ENCODE results near the gene E2F6.

DNA sequence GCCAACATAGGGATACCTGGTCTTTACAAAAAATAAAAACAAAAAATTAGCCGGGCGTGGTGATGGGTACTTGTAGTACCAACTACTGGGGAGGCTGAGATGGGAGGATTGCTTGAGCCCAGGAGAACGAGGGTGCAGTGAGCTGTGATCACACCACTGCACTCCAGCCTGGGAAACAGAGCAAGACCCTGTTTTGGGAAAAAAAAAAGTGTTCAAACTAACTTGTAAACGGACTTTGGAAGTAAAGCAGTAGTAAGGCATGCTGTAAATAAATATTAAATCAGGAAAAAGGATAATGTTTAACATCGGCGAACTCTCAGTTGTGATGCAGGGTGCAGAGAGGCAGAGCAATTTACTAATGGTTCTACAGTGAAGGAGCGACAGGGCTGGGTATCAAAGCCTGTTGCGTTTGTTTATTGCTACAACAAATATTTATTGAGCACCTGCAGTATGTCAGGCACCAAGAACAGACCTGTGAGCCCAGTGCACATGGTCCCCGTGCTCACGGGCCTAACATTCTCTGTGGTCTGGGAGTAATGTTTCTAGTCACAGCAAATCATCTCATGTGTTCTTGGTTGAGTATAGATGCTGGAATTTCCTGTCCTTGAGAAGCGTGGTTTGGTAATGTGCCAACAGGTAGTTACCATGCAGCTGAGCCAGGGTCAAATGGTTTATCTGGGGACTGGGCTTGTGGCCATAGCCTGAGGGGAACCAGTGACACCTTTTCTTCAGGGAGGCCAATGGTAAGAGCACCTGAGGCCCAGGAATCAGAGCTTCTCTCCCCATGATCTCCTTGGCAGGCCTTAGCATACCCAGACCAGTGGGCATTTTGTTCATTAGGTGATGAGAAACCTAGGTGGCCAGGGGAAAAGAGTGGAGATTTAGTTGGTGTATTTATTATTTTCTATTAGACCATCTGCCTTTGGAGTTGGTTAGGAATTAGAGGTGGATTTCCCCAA, 40.0 kb upstream of the E2F6 start:
- TF ChIP-seq, protein P1, sequence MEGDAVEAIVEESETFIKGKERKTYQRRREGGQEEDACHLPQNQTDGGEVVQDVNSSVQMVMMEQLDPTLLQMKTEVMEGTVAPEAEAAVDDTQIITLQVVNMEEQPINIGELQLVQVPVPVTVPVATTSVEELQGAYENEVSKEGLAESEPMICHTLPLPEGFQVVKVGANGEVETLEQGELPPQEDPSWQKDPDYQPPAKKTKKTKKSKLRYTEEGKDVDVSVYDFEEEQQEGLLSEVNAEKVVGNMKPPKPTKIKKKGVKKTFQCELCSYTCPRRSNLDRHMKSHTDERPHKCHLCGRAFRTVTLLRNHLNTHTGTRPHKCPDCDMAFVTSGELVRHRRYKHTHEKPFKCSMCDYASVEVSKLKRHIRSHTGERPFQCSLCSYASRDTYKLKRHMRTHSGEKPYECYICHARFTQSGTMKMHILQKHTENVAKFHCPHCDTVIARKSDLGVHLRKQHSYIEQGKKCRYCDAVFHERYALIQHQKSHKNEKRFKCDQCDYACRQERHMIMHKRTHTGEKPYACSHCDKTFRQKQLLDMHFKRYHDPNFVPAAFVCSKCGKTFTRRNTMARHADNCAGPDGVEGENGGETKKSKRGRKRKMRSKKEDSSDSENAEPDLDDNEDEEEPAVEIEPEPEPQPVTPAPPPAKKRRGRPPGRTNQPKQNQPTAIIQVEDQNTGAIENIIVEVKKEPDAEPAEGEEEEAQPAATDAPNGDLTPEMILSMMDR (conservative IDR thresholded peaks at IDR 0.05; ENCODE audit: low read depth, low read length), result no peak
- TF ChIP-seq RCOR1 (IDR thresholded peaks at IDR 0.05; ENCODE audit: insufficient replicate concordance, low read length), result no peak
- TF ChIP-seq POLR2A (IDR thresholded peaks at IDR 0.05; ENCODE audit: low read depth, low read length), result no peak
- no peak for TF ChIP-seq RAD21 (IDR thresholded peaks at IDR 0.05; ENCODE audit: low read length)
- TF ChIP-seq FOS (IDR thresholded peaks at IDR 0.05; ENCODE audit: low read depth, low read length), result no peak
- TF ChIP-seq, protein P2, sequence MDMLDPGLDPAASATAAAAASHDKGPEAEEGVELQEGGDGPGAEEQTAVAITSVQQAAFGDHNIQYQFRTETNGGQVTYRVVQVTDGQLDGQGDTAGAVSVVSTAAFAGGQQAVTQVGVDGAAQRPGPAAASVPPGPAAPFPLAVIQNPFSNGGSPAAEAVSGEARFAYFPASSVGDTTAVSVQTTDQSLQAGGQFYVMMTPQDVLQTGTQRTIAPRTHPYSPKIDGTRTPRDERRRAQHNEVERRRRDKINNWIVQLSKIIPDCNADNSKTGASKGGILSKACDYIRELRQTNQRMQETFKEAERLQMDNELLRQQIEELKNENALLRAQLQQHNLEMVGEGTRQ (IDR thresholded peaks at IDR 0.05; ENCODE audit: low read depth, low read length), result no peak
- no peak for TF ChIP-seq MAZ (IDR thresholded peaks at IDR 0.05; ENCODE audit: borderline replicate concordance, low read depth, low read length)
- TF ChIP-seq CEBPB (IDR thresholded peaks at IDR 0.05; ENCODE audit: low read depth, low read length), result no peak
- no peak for TF ChIP-seq RFX5 (IDR thresholded peaks at IDR 0.05; ENCODE audit: low read depth, low read length)
- no peak for TF ChIP-seq BHLHE40 (IDR thresholded peaks at IDR 0.05; ENCODE audit: low read depth, low read length)
- TF ChIP-seq MXI1 (IDR thresholded peaks at IDR 0.05; ENCODE audit: borderline replicate concordance, low read depth, low read length), result no peak
- TF ChIP-seq, protein P3, sequence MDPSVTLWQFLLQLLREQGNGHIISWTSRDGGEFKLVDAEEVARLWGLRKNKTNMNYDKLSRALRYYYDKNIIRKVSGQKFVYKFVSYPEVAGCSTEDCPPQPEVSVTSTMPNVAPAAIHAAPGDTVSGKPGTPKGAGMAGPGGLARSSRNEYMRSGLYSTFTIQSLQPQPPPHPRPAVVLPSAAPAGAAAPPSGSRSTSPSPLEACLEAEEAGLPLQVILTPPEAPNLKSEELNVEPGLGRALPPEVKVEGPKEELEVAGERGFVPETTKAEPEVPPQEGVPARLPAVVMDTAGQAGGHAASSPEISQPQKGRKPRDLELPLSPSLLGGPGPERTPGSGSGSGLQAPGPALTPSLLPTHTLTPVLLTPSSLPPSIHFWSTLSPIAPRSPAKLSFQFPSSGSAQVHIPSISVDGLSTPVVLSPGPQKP (IDR thresholded peaks at IDR 0.05; ENCODE audit: borderline replicate concordance, low read depth, low read length), result no peak
- TF ChIP-seq MAFK (IDR thresholded peaks at IDR 0.05; ENCODE audit: low read depth, low read length), result no peak
